ENCODE results near the gene CFAP299.

GRCh38 chr4:80387390-80388283 lies 52.1 kb downstream of the CFAP299 start:
- TF ChIP-seq CTCF (IDR thresholded peaks at IDR 0.05; ENCODE audit: insufficient read depth, low read length, poor library complexity, severe bottlenecking) (no peak), EZH2phosphoT487 (conservative IDR thresholded peaks at IDR 0.05; ENCODE audit: low read length) (no peak)
